WTC11 (cell line): Measurements from ENCODE around the gene PALMD. TPM values are rescaled to one million over a fixed set of nuclear protein-coding genes. Genes with fewer than 3 reads are reported as not detected.

Experiments used
- ATAC-seq: fragments of 200-7000 bp; cut with Tn5 transposase; 2 replicates; pipeline ENCODE4 v1.10.0; 2021; ENCODE audit warnings: mild to moderate bottlenecking, moderate library complexity
- CTCF ChIA-PET: fragments of 300-600 bp; sonication (Branson Sonifier 250); formaldehyde crosslinking; loops from one replicate; lab custom pipeline; 2021; ENCODE audit warnings: antibody characterized with exemption; lab: Charles Lee
- POLR2A ChIA-PET: fragments of 350-600 bp; sonication (Branson Sonifier 250); formaldehyde crosslinking; loops from one replicate; lab custom pipeline; 2021; ENCODE audit warnings: antibody characterized with exemption; lab: Charles Lee
- DNase-seq: peaks from one replicate; pipeline ENCODE4 v3.0.0; 2021; ENCODE audit warnings: low spot score
- H3K27ac Mint-ChIP-seq: 2 replicates; pipeline ENCODE4 v1.8.0; 2021; ENCODE audit warnings: mixed read lengths
- H3K27me3 Mint-ChIP-seq: 2 replicates; pipeline ENCODE4 v1.8.0; 2021; ENCODE audit warnings: low read depth, mild to moderate bottlenecking, moderate library complexity, mixed read lengths
- H3K36me3 Mint-ChIP-seq: 2 replicates; pipeline ENCODE4 v1.8.0; 2021; ENCODE audit warnings: mixed read lengths
- H3K4me1 Mint-ChIP-seq: 2 replicates; pipeline ENCODE4 v1.8.0; 2022; ENCODE audit warnings: mixed read lengths
- H3K4me3 Mint-ChIP-seq: 2 replicates; pipeline ENCODE4 v1.8.0; 2021; ENCODE audit warnings: mild to moderate bottlenecking, moderate library complexity, mixed read lengths
- H3K9me3 Mint-ChIP-seq: 2 replicates; pipeline ENCODE4 v1.8.0; 2021; ENCODE audit warnings: mixed read lengths
- ATF3 ChIP-seq: sonication (generic); formaldehyde crosslinking; conservative IDR thresholded peaks from 2 replicates; pipeline ENCODE4 v1.8.1; 2022; ENCODE audit warnings: mild to moderate bottlenecking, missing genetic modification reagents
- E2F5 ChIP-seq: sonication (generic); formaldehyde crosslinking; IDR thresholded peaks from 2 replicates; pipeline ENCODE4 v1.8.1; 2022; ENCODE audit warnings: mild to moderate bottlenecking, moderate library complexity, missing genetic modification reagents
- ELF4 ChIP-seq: sonication (generic); formaldehyde crosslinking; IDR thresholded peaks from 2 replicates; pipeline ENCODE4 v1.8.1; 2022; ENCODE audit warnings: low read depth, mild to moderate bottlenecking, moderate library complexity, missing genetic modification reagents
- ESRRA ChIP-seq: sonication (generic); formaldehyde crosslinking; IDR thresholded peaks from 2 replicates; pipeline ENCODE4 v1.8.1; 2022; ENCODE audit warnings: mild to moderate bottlenecking, missing genetic modification reagents, borderline replicate concordance
- GTF2I ChIP-seq: fragments of 250-450 bp; sonication (Bioruptor Pico); conservative IDR thresholded peaks from 2 replicates; pipeline ENCODE4 v1.4.0; 2021; ENCODE audit warnings: mild to moderate bottlenecking
- HMGXB4 ChIP-seq: sonication (generic); formaldehyde crosslinking; IDR thresholded peaks from 2 replicates; pipeline ENCODE4 v1.8.1; 2023; ENCODE audit warnings: mild to moderate bottlenecking, moderate library complexity, missing genetic modification reagents
- MLX ChIP-seq: sonication (generic); formaldehyde crosslinking; IDR thresholded peaks from 2 replicates; pipeline ENCODE4 v1.8.1; 2023; ENCODE audit warnings: mild to moderate bottlenecking, missing genetic modification reagents, moderate library complexity
- MYBL2 ChIP-seq: sonication (generic); formaldehyde crosslinking; IDR thresholded peaks from 2 replicates; pipeline ENCODE4 v1.8.1; 2023; ENCODE audit warnings: mild to moderate bottlenecking, moderate library complexity, missing genetic modification reagents
- NFYB ChIP-seq: sonication (generic); formaldehyde crosslinking; conservative IDR thresholded peaks from 2 replicates; pipeline ENCODE4 v1.8.0; 2022; ENCODE audit warnings: low read depth, missing genetic modification reagents
- NR2C2 ChIP-seq: sonication (generic); formaldehyde crosslinking; IDR thresholded peaks from 2 replicates; pipeline ENCODE4 v1.8.0; 2022; ENCODE audit warnings: mild to moderate bottlenecking, missing genetic modification reagents
- OVOL2 ChIP-seq: fragments of 250-450 bp; sonication (Bioruptor Pico); IDR thresholded peaks from 2 replicates; pipeline ENCODE4 v1.9.0; 2021; ENCODE audit warnings: mild to moderate bottlenecking, borderline replicate concordance
- PRDM15 ChIP-seq: sonication (generic); formaldehyde crosslinking; IDR thresholded peaks from 2 replicates; pipeline ENCODE4 v1.8.0; 2022; ENCODE audit warnings: missing genetic modification reagents
- SMAD3 ChIP-seq: sonication (generic); formaldehyde crosslinking; IDR thresholded peaks from 2 replicates; pipeline ENCODE4 v1.8.0; 2022; ENCODE audit warnings: missing genetic modification reagents, mild to moderate bottlenecking, borderline replicate concordance
- SOX15 ChIP-seq: fragments of 250-450 bp; sonication (Bioruptor Pico); IDR thresholded peaks from 2 replicates; pipeline ENCODE4 v1.9.0; 2021; ENCODE audit warnings: mild to moderate bottlenecking
- TEAD4 ChIP-seq: sonication (generic); formaldehyde crosslinking; IDR thresholded peaks from 2 replicates; pipeline ENCODE4 v1.8.0; 2022; ENCODE audit warnings: mild to moderate bottlenecking, missing genetic modification reagents
- TP53 ChIP-seq: sonication (generic); formaldehyde crosslinking; IDR thresholded peaks from 2 replicates; pipeline ENCODE4 v1.8.1; 2023; ENCODE audit warnings: mild to moderate bottlenecking, missing genetic modification reagents
- ZBTB21 ChIP-seq: sonication (generic); formaldehyde crosslinking; IDR thresholded peaks from 2 replicates; pipeline ENCODE4 v1.8.1; 2023; ENCODE audit warnings: mild to moderate bottlenecking, missing genetic modification reagents, borderline replicate concordance
- ZNF317 ChIP-seq: sonication (generic); formaldehyde crosslinking; IDR thresholded peaks from 2 replicates; pipeline ENCODE4 v1.8.1; 2023; ENCODE audit warnings: low read depth, mild to moderate bottlenecking, moderate library complexity, missing genetic modification reagents, borderline replicate concordance
- ZNF512 ChIP-seq: sonication (generic); formaldehyde crosslinking; IDR thresholded peaks from 2 replicates; pipeline ENCODE4 v1.8.1; 2022; ENCODE audit warnings: missing genetic modification reagents, borderline replicate concordance
- ZNF532 ChIP-seq: fragments of 250-450 bp; sonication (Bioruptor Pico); IDR thresholded peaks from 2 replicates; pipeline ENCODE4 v1.9.0; 2021; ENCODE audit warnings: mild to moderate bottlenecking, borderline replicate concordance
- total RNA-seq: library from RNA; stranded (reverse); gene quantifications from 3 replicates; pipeline ENCODE4 v1.2.3, GENCODE V29; 2021

The PALMD gene
- total RNA-seq, 1 experiment from 2014 or later, result 0.07 TPM

GRCh38 chr1:99669376-99669775 lies 23.5 kb downstream of the PALMD start:
- Mint-ChIP-seq H3K4me3 (no peak overlapping the region), H3K4me1 (peaks cover 14% of the 10 kb centered on the region), H3K9me3 (no peaks in the 10 kb centered on the region), H3K27ac (no peak overlapping the region)
- ChIA-PET CTCF (no interaction called here), POLR2A (no interaction called here)
- DNase-seq, result no peak
- ATAC-seq, result no peak
- TF ChIP-seq ZBTB21 (no peak), ZNF512 (CRISPR knock-in tag) (no peak), PRDM15 (CRISPR knock-in tag) (no peak), TEAD4 (no peak), ZNF317 (no peak), ATF3 (CRISPR knock-in tag) (no peak), OVOL2 (CRISPR knock-in tag) (no peak), ESRRA (CRISPR knock-in tag) (no peak), MLX (CRISPR knock-in tag) (no peak), SMAD3 (CRISPR knock-in tag) (no peak), HMGXB4 (CRISPR knock-in tag) (no peak), NFYB (CRISPR knock-in tag) (no peak)
- TF ChIP-seq, all 79 proteins: peak for 0
- no peaks in the 10 kb centered on the region for H3K36me3 Mint-ChIP-seq
- H3K27me3 Mint-ChIP-seq, result no peaks in the 10 kb centered on the region

GRCh38 chr1:99669821-99670220 lies 23.9 kb downstream of the PALMD start:
- Mint-ChIP-seq H3K27me3 (no peaks in the 10 kb centered on the region), H3K9me3 (no peaks in the 10 kb centered on the region), H3K36me3 (no peaks in the 10 kb centered on the region), H3K4me3 (no peak overlapping the region), H3K27ac (no peak overlapping the region)
- DNase-seq, result no peak
- ChIA-PET CTCF (no interaction called here), POLR2A (no interaction called here)
- no peak for ATAC-seq
- TF ChIP-seq GTF2I, result no peak
- TF ChIP-seq ZNF317, result no peak
- TF ChIP-seq TP53 (CRISPR knock-in tag), result no peak
- no peak for TF ChIP-seq ZNF532
- TF ChIP-seq NR2C2 (CRISPR knock-in tag), result no peak
- TF ChIP-seq E2F5 (CRISPR knock-in tag), result no peak
- no peak for TF ChIP-seq SOX15 (CRISPR knock-in tag)
- TF ChIP-seq MYBL2 (CRISPR knock-in tag), result no peak
- TF ChIP-seq SMAD3 (CRISPR knock-in tag), result no peak
- TF ChIP-seq ELF4 (CRISPR knock-in tag), result no peak
- TF ChIP-seq, all 79 proteins: peak for 0
- H3K4me1 Mint-ChIP-seq, result peaks cover 14% of the 10 kb centered on the region
